ENCODE data around the gene DIAPH2. TPM values are rescaled to one million over a fixed set of nuclear protein-coding genes. Genes with fewer than 3 reads are reported as not detected.

The DIAPH2 gene
- polyA plus RNA-seq, 1 experiment, result 10.6 TPM

- Histone ChIP-seq H3K4me3 (ENCODE audit: low read depth, low read length) (no peak overlapping the region), H3K27me3 (ENCODE audit: control insufficient read depth, insufficient read depth, low read length) (no peaks in the 10 kb centered on the region), H3K27ac (ENCODE audit: low read depth, low read length) (no peak overlapping the region), H3K9me3 (ENCODE audit: control insufficient read depth, insufficient read depth, low read length) (no peaks in the 10 kb centered on the region)
- POLR2A ChIA-PET, result no interaction called here
- CTCF ChIA-PET, result no interaction called here
- TF ChIP-seq, protein P1, sequence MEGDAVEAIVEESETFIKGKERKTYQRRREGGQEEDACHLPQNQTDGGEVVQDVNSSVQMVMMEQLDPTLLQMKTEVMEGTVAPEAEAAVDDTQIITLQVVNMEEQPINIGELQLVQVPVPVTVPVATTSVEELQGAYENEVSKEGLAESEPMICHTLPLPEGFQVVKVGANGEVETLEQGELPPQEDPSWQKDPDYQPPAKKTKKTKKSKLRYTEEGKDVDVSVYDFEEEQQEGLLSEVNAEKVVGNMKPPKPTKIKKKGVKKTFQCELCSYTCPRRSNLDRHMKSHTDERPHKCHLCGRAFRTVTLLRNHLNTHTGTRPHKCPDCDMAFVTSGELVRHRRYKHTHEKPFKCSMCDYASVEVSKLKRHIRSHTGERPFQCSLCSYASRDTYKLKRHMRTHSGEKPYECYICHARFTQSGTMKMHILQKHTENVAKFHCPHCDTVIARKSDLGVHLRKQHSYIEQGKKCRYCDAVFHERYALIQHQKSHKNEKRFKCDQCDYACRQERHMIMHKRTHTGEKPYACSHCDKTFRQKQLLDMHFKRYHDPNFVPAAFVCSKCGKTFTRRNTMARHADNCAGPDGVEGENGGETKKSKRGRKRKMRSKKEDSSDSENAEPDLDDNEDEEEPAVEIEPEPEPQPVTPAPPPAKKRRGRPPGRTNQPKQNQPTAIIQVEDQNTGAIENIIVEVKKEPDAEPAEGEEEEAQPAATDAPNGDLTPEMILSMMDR (IDR thresholded peaks at IDR 0.05; ENCODE audit: low read depth, low read length), result no peak
- no peak for DNase-seq (ENCODE audit: low read depth, low spot score)
These were observed 106.9 kb downstream of the DIAPH2 start for GRCh38 chrX:96791559-96791958.

DNA sequence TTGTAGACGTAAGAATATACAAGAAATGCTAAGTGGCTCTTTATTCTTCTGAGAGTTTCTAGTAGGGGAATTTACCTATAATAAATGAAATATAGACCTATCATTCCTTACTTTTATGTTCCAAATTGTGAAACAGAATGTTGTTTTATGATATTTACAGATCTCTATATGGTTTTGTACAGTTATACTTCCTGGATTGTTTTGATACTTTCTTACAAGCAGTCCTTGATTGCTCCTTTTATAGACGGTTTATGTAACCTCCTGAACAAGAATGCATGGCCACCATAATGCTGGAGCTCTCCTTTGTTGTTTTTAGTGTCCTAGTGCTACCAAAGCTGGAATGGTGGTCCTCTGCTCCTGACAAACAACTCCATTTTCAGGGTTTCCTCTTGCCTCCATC is 107.4 kb downstream of the DIAPH2 start:
- ChIA-PET POLR2A (no interaction called here), CTCF (no interaction called here)
- H3K27me3 ChIP-seq (ENCODE audit: control insufficient read depth, insufficient read depth, low read length), result no peaks in the 10 kb centered on the region
- TF ChIP-seq, protein P1 (IDR thresholded peaks at IDR 0.05; ENCODE audit: low read depth, low read length), result no peak
- H3K4me3 ChIP-seq (ENCODE audit: low read depth, low read length), result no peak overlapping the region
- DNase-seq (ENCODE audit: low read depth, low spot score), result no peak
- H3K9me3 ChIP-seq (ENCODE audit: control insufficient read depth, insufficient read depth, low read length), result no peaks in the 10 kb centered on the region
- H3K27ac ChIP-seq (ENCODE audit: low read depth, low read length), result no peak overlapping the region

DNA sequence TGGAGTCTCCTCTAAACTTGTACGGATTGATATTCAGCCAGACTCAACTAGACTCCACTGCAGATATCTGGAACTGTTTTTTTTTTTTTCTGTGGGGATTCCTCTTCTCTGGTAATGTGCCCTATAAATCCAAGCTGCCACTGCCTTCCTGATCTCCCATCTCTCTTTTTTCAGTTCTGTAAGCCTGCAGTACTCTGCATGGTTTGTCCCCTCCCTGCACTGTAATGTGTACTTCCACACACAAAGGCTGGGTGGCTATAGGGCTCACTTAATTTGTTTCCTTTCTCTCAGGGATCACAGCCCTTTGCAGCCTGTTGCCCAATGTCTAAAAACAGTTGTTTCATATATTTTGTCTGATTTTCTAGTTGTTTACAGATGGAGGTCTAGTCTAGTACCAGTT is 114.3 kb downstream of the DIAPH2 start:
- H3K4me3 ChIP-seq (ENCODE audit: low read depth, low read length), result no peak overlapping the region
- no peak overlapping the region for H3K27ac ChIP-seq (ENCODE audit: low read depth, low read length)
- no peaks in the 10 kb centered on the region for H3K27me3 ChIP-seq (ENCODE audit: control insufficient read depth, insufficient read depth, low read length)
- no peak for DNase-seq (ENCODE audit: low read depth, low spot score)
- CTCF ChIA-PET, result no interaction called here
- H3K9me3 ChIP-seq (ENCODE audit: control insufficient read depth, insufficient read depth, low read length), result no peaks in the 10 kb centered on the region
- TF ChIP-seq, protein P1 (IDR thresholded peaks at IDR 0.05; ENCODE audit: low read depth, low read length), result no peak
- POLR2A ChIA-PET, result no interaction called here

DNA sequence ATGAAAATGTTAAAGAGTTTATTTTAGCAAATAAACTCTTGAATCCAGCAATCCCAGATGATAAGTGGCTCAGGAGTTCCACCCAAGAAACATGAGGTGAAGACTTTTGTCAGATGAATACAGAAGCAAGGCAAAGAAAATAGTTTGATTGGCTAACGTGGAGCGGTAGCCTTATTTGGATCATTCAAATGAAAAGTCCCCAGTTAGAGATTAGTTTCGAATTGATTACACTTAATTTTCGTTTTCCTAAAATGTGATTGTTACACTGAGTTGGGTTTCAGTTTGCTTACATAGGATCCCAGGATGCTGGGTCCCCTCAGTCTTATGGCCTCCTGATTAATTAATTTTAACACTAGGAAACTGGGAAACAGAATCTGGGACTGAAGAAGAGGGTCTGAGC is 122.7 kb downstream of the DIAPH2 start:
- no peaks in the 10 kb centered on the region for H3K9me3 ChIP-seq (ENCODE audit: control insufficient read depth, insufficient read depth, low read length)
- ChIA-PET CTCF (no interaction called here), POLR2A (no interaction called here)
- no peak overlapping the region for H3K27ac ChIP-seq (ENCODE audit: low read depth, low read length)
- TF ChIP-seq, protein P1 (IDR thresholded peaks at IDR 0.05; ENCODE audit: low read depth, low read length), result no peak
- no peak for DNase-seq (ENCODE audit: low read depth, low spot score)
- no peak overlapping the region for H3K4me3 ChIP-seq (ENCODE audit: low read depth, low read length)
- H3K27me3 ChIP-seq (ENCODE audit: control insufficient read depth, insufficient read depth, low read length), result no peaks in the 10 kb centered on the region

DNA sequence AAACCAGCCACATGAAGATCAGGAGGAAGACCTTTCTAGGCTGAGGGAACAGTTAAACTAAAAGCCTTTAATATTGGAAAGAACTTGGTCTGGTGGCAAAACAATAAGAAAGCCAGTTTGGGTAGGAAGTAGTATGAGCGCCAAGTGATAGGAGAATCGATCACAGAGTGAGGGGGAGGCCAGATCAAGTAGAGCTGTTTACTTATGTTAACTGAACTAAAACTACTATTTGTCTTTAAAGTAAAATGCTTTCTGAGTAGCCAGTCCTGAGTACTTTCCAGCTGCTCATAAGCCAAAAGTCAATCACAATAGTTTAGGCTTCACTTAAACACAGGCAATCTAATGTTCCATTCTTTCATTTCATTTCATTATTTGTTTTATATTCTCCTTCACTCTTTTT is 136.3 kb downstream of the DIAPH2 start:
- Histone ChIP-seq H3K27me3 (ENCODE audit: control insufficient read depth, insufficient read depth, low read length) (no peaks in the 10 kb centered on the region), H3K27ac (ENCODE audit: low read depth, low read length) (no peak overlapping the region), H3K4me3 (ENCODE audit: low read depth, low read length) (no peak overlapping the region), H3K9me3 (ENCODE audit: control insufficient read depth, insufficient read depth, low read length) (no peaks in the 10 kb centered on the region)
- ChIA-PET CTCF (no interaction called here), POLR2A (no interaction called here)
- no peak for DNase-seq (ENCODE audit: low read depth, low spot score)
- TF ChIP-seq, protein P1 (IDR thresholded peaks at IDR 0.05; ENCODE audit: low read depth, low read length), result no peak
